NCI-H1048 (cell line): Measurements from ENCODE around the gene NOC2L.
"Not testable (repeated sequence)": the region's sequence is repeated elsewhere in the genome, so short reads cannot be mapped to it uniquely, and the experiment has no call there.

ENCODE experiments used
- DNase-seq: peaks from one replicate; lab custom pipeline; 2025; lab: John Stamatoyannopoulos, UW

Gene NOC2L

GRCh38 chr1:958823-959730 is at the start of gene NOC2L:
TSS of gene NOC2L (minus strand) at chr1:959256. CDS start at chr1:959240, 16 bp downstream.
- DNase-seq = peak; percentile 64

GRCh38 chr1:1006305-1007159 is 47.5 kb upstream of the NOC2L start:
- no peak for DNase-seq

GRCh38 chr1:1005774-1006304 is 46.8 kb upstream of the NOC2L start:
- no peak for DNase-seq

GRCh38 chr1:1004780-1005697 is 46.0 kb upstream of the NOC2L start:
- DNase-seq = no peak

- no peak for DNase-seq
Measured at GRCh38 chr1:1004420-1004779, 45.3 kb upstream of the NOC2L start.

GRCh38 chr1:1003618-1004419 is 44.8 kb upstream of the NOC2L start:
- no peak for DNase-seq

GRCh38 chr1:1001057-1001783 is 42.2 kb upstream of the NOC2L start:
- no peak for DNase-seq

- DNase-seq = peak; percentile 73
Measured at GRCh38 chr1:1000357-1001056, 41.5 kb upstream of the NOC2L start.

GRCh38 chr1:999725-1000356 is 40.8 kb upstream of the NOC2L start, which contains the start of gene HES4:
TSS of gene HES4 (minus strand) at chr1:1000097. CDS start at chr1:999973, 124 bp downstream.
- DNase-seq = peak; percentile 73

- DNase-seq = no peak
Measured at GRCh38 chr1:998995-999724, 40.1 kb upstream of the NOC2L start.

- DNase-seq = no peak
Measured at GRCh38 chr1:998745-998994, 39.6 kb upstream of the NOC2L start.

- DNase-seq = no peak
Measured at GRCh38 chr1:997993-998744, 39.1 kb upstream of the NOC2L start.

- no peak for DNase-seq
Measured at GRCh38 chr1:997713-997992, 38.6 kb upstream of the NOC2L start.

- DNase-seq = no peak
Measured at GRCh38 chr1:996851-997712, 38.0 kb upstream of the NOC2L start.

GRCh38 chr1:995665-996633 is 36.9 kb upstream of the NOC2L start:
- DNase-seq = no peak

- not testable (repeated sequence) for DNase-seq
Measured at GRCh38 chr1:994546-994945, 35.5 kb upstream of the NOC2L start.
